NCI-H460 (cell line): Measurements from ENCODE around the gene GPATCH3. TPM values are rescaled to one million over a fixed set of nuclear protein-coding genes. Genes with fewer than 3 reads are reported as not detected.
"Not testable (repeated sequence)": the region's sequence is repeated elsewhere in the genome, so short reads cannot be mapped to it uniquely, and the experiment has no call there.

Experiments used
- DNase-seq: peaks from one replicate; pipeline ENCODE4 v3.0.0-alpha.2; 2016; ENCODE audit warnings: low read depth; ENCODE audit errors: extremely low read depth
- total RNA-seq: library from RNA; depleted of rRNA; stranded (reverse); fragments of >200 nt; shearing (Covaris generic); gene quantifications from 2 replicates; pipeline ENCODE4 v1.2.3, GENCODE V29; 2014

Gene GPATCH3
- total RNA-seq, 1 experiment from 2014 or later, result 7.5 TPM

- no peak for DNase-seq
Observed at GRCh38 chr1:26874896-26875295, 25.4 kb downstream of the GPATCH3 start.

- not testable (repeated sequence) for DNase-seq
Observed at GRCh38 chr1:26873097-26873496, 27.2 kb downstream of the GPATCH3 start.

GRCh38 chr1:26864610-26865480 lies 35.4 kb downstream of the GPATCH3 start:
- DNase-seq, result peak; percentile 92

GRCh38 chr1:26863685-26864077 lies 36.6 kb downstream of the GPATCH3 start:
- no peak for DNase-seq

- DNase-seq, result peak; percentile 80
Observed at GRCh38 chr1:26862781-26863684, 37.2 kb downstream of the GPATCH3 start, which contains the start of gene SFN. SFN (plus strand) TSS chr1:26863149; CDS start chr1:26863213, 64 bp downstream.

- DNase-seq, result no peak
Observed at GRCh38 chr1:26861889-26862378, 38.3 kb downstream of the GPATCH3 start.

- no peak for DNase-seq
Observed at GRCh38 chr1:26861286-26861701, 39.0 kb downstream of the GPATCH3 start.

- DNase-seq, result no peak
Observed at GRCh38 chr1:26858891-26859640, 41.2 kb downstream of the GPATCH3 start.

GRCh38 chr1:26858160-26858559 lies 42.1 kb downstream of the GPATCH3 start:
- no peak for DNase-seq

- no peak for DNase-seq
Observed at GRCh38 chr1:26857473-26858060, 42.7 kb downstream of the GPATCH3 start.

- DNase-seq, result no peak
Observed at GRCh38 chr1:26856604-26857469, 43.4 kb downstream of the GPATCH3 start.

- DNase-seq, result no peak
Observed at GRCh38 chr1:26856181-26856580, 44.1 kb downstream of the GPATCH3 start.

GRCh38 chr1:26855636-26856035 lies 44.6 kb downstream of the GPATCH3 start:
- no peak for DNase-seq

GRCh38 chr1:26854906-26855305 lies 45.4 kb downstream of the GPATCH3 start:
- no peak for DNase-seq

GRCh38 chr1:26853600-26853999 lies 46.7 kb downstream of the GPATCH3 start:
- DNase-seq, result no peak

- DNase-seq, result peak; percentile 89
Observed at GRCh38 chr1:26853156-26853555, 47.1 kb downstream of the GPATCH3 start.

GRCh38 chr1:26852701-26853100 lies 47.6 kb downstream of the GPATCH3 start:
- no peak for DNase-seq

GRCh38 chr1:26851106-26851684 lies 49.1 kb downstream of the GPATCH3 start:
- no peak for DNase-seq
